CD14-positive monocyte (primary cell): ENCODE data around the gene EPN1. TPM values are rescaled to one million over a fixed set of nuclear protein-coding genes. Genes with fewer than 3 reads are reported as not detected.

Experiments used
- DNase-seq, 3 donors: peaks; one replicate each; pipeline ENCODE4 v3.0.0-alpha.2; 2011 to 2022
- H2AFZ ChIP-seq: 2 replicates; pipeline ENCODE4 v1.6.0; 2012; ENCODE audit warnings: mild to moderate bottlenecking, low read depth, low read length, inconsistent platforms; ENCODE audit not compliant: insufficient read depth, poor library complexity, severe bottlenecking
- H3K27ac ChIP-seq, 2 donors: 1 replicate in 1 of 2; 2 replicates in 1 of 2; pipeline ENCODE4 v1.5.1; 2012 to 2013; ENCODE audit warnings: low read length in 2 of 2, control low read depth in 1 of 2, inconsistent platforms in 1 of 2, low read depth in 1 of 2, mild to moderate bottlenecking in 1 of 2
- H3K27me3 ChIP-seq, 2 donors: one replicate each; pipeline versions ENCODE4 v1.6.0 to v1.6.1; 2011 to 2013; ENCODE audit warnings: low read length in 2 of 2; ENCODE audit not compliant: control insufficient read depth in 2 of 2, insufficient read depth in 2 of 2
- H3K36me3 ChIP-seq, 2 donors: replicated peaks in 1 of 2; 1 replicate in 1 of 2; 2 replicates in 1 of 2; pipeline versions ENCODE4 v1.5.1 to v1.6.1; 2012 to 2013; ENCODE audit warnings: low read length in 2 of 2, control low read depth in 1 of 2, inconsistent platforms in 1 of 2, mild to moderate bottlenecking in 1 of 2; ENCODE audit not compliant: insufficient read depth in 2 of 2, control insufficient read depth in 1 of 2
- H3K4me1 ChIP-seq, 2 donors: 1 replicate in 1 of 2; 2 replicates in 1 of 2; pipeline versions ENCODE4 v1.5.1 to v1.6.1; 2012 to 2013; ENCODE audit warnings: low read length in 2 of 2, control low read depth in 1 of 2, inconsistent platforms in 1 of 2, mild to moderate bottlenecking in 1 of 2, moderate library complexity in 1 of 2; ENCODE audit not compliant: insufficient read depth in 2 of 2, control insufficient read depth in 1 of 2
- H3K4me2 ChIP-seq: replicated peaks from 2 replicates; pipeline ENCODE3; 2012; ENCODE audit warnings: low read length, moderate library complexity, mild to moderate bottlenecking; ENCODE audit not compliant: poor library complexity, severe bottlenecking; ENCODE audit errors: extremely low read depth
- H3K4me3 ChIP-seq, 3 experiments: fragments of 200-600 bp in 1 of 3; sonication (generic) in 1 of 3; replicated peaks in 1 of 3; 1 replicate in 2 of 3; 2 replicates in 1 of 3; pipeline ENCODE4 v1.5.1; 2011 to 2013; ENCODE audit warnings: low read length in 3 of 3, mild to moderate bottlenecking in 3 of 3, control low read depth in 2 of 3, low read depth in 2 of 3, inconsistent platforms in 1 of 3, moderate library complexity in 1 of 3
- H3K79me2 ChIP-seq: 2 replicates; pipeline ENCODE4 v1.6.0; 2012; ENCODE audit warnings: mild to moderate bottlenecking, control low read depth, inconsistent platforms, low read length, moderate library complexity; ENCODE audit not compliant: insufficient read depth
- H3K9ac ChIP-seq: 2 replicates; pipeline ENCODE4 v1.6.0; 2017; ENCODE audit warnings: low read length, mild to moderate bottlenecking; ENCODE audit not compliant: insufficient read depth, poor library complexity, severe bottlenecking
- H3K9me3 ChIP-seq, 2 donors: replicated peaks in 1 of 2; 1 replicate in 1 of 2; 2 replicates in 1 of 2; pipeline versions ENCODE4 v1.5.1 to v1.6.1; 2012 to 2013; ENCODE audit warnings: low read length in 2 of 2, control low read depth in 1 of 2; ENCODE audit not compliant: control insufficient read depth in 1 of 2, insufficient read depth in 1 of 2
- H4K20me1 ChIP-seq: 2 replicates; pipeline ENCODE4 v1.6.0; 2012; ENCODE audit warnings: mild to moderate bottlenecking, low read length, control low read depth, moderate library complexity; ENCODE audit not compliant: insufficient read depth
- H3K27ac Mint-ChIP-seq, 7 donors: one replicate each; pipeline ENCODE4 v1.8.0; 2020; ENCODE audit warnings: mild to moderate bottlenecking in 7 of 7, mixed read lengths in 7 of 7, moderate library complexity in 6 of 7, inconsistent platforms in 2 of 7
- H3K27me3 Mint-ChIP-seq, 3 donors: one replicate each; pipeline ENCODE4 v1.8.0; 2021 to 2022; ENCODE audit warnings: low read depth in 3 of 3, mild to moderate bottlenecking in 3 of 3, mixed read lengths in 3 of 3, moderate library complexity in 3 of 3, inconsistent platforms in 1 of 3
- H3K36me3 Mint-ChIP-seq, 2 donors: one replicate each; pipeline ENCODE4 v1.8.0; 2020; ENCODE audit warnings: mixed read lengths in 2 of 2, inconsistent platforms in 1 of 2, mild to moderate bottlenecking in 1 of 2
- H3K4me1 Mint-ChIP-seq: one replicate; pipeline ENCODE4 v1.8.0; 2020; ENCODE audit warnings: mild to moderate bottlenecking, mixed read lengths
- H3K4me3 Mint-ChIP-seq, 2 donors: one replicate each; pipeline ENCODE4 v1.8.0; 2020; ENCODE audit warnings: mild to moderate bottlenecking in 2 of 2, mixed read lengths in 2 of 2, moderate library complexity in 1 of 2
- H3K9me3 Mint-ChIP-seq, 7 donors: one replicate each; pipeline ENCODE4 v1.8.0; 2020 to 2022; ENCODE audit warnings: mixed read lengths in 7 of 7, mild to moderate bottlenecking in 6 of 7, moderate library complexity in 6 of 7, inconsistent platforms in 2 of 7
- CTCF ChIP-seq: fragments of 200-600 bp; IDR thresholded peaks from one replicate; pipeline ENCODE4 v1.8.0; 2022; ENCODE audit warnings: antibody characterized with exemption, mild to moderate bottlenecking
- WGBS: methylation state at CpG from one replicate; pipeline ENCODE4 v1.1.5; 2013; ENCODE audit warnings: missing lambda C conversion rate; ENCODE audit not compliant: insufficient coverage; 5-methylcytosine and 5-hydroxymethylcytosine counted together
- intact Hi-C, 2 donors: fragments of 100-400 bp; cut with micrococcal nuclease; formaldehyde crosslinking; loops; one replicate each; pipeline versions ENCODE4 v1.15.0 to v1.15.1; 2023
- polyA plus RNA-seq, 3 donors: library from polyadenylated mRNA; depleted of rRNA in 1 of 3; unstranded in 2 of 3; stranded (reverse) in 1 of 3; fragments of 300-500 nt in 2 of 3; fragments of >200 nt in 1 of 3; fragmentation: Illumina TruSeq in 2 of 3; gene quantifications; 1 replicate in 2 of 3; 2 replicates in 1 of 3; pipeline ENCODE4 v1.2.3, GENCODE V29; 2012 to 2021

The EPN1 gene
- polyA plus RNA-seq, 3 donors: 18.7 to 75.2 (median 19.2) TPM

GRCh38 chr19:55693336-55693974 lies 18.4 kb downstream of the EPN1 start:
- H2AFZ ChIP-seq: no peak overlapping the region
- Mint-ChIP-seq H3K27ac (peak overlapping the region in 4 of 7 donors; percentile 15 to 66 (median 38)), H3K4me1 (no peaks in the 10 kb centered on the region), H3K36me3 (peaks cover 69 to 94% of the 10 kb centered on the region in 2 donors), H3K9me3 (no peaks in the 10 kb centered on the region), H3K27me3 (no peaks in the 10 kb centered on the region), H3K4me3 (peak overlapping the region in 1 of 2 donors; percentile 24)
- H3K9ac ChIP-seq: no peak overlapping the region
- TF ChIP-seq CTCF: no peak
- peaks cover 88 to 99% of the 10 kb centered on the region in 2 donors for H3K36me3 ChIP-seq
- no peaks in the 10 kb centered on the region for H3K4me1 ChIP-seq
- no peaks in the 10 kb centered on the region for H3K9me3 ChIP-seq
- H3K4me3 ChIP-seq: no peak overlapping the region
- no peak for DNase-seq
- WGBS: 98% methylated on average over 16 of the region's 20 CpGs
- H3K79me2 ChIP-seq: no peaks in the 10 kb centered on the region
- H3K4me2 ChIP-seq: no peak overlapping the region
- intact Hi-C loops: no loop called here
- H3K27me3 ChIP-seq: no peaks in the 10 kb centered on the region
- no peak overlapping the region for H3K27ac ChIP-seq
- peaks cover 74% of the 10 kb centered on the region for H4K20me1 ChIP-seq

GRCh38 chr19:55694241-55694655 lies 19.2 kb downstream of the EPN1 start:
- H2AFZ ChIP-seq: no peak overlapping the region
- intact Hi-C loops: no loop called here
- no peaks in the 10 kb centered on the region for H3K79me2 ChIP-seq
- H3K9me3 ChIP-seq: no peaks in the 10 kb centered on the region
- H3K4me2 ChIP-seq: no peak overlapping the region
- 93% methylated on average over 11 of the region's 15 CpGs for WGBS
- no peak for TF ChIP-seq CTCF
- H3K27me3 ChIP-seq: no peaks in the 10 kb centered on the region
- H3K27me3 Mint-ChIP-seq: no peaks in the 10 kb centered on the region
- DNase-seq: no peak
- no peaks in the 10 kb centered on the region for H3K4me1 ChIP-seq
- H3K4me3 ChIP-seq: no peak overlapping the region
- peaks cover 67% of the 10 kb centered on the region for H4K20me1 ChIP-seq
- H3K4me3 Mint-ChIP-seq: no peak overlapping the region
- H3K36me3 ChIP-seq: peaks cover 80 to 98% of the 10 kb centered on the region in 2 donors
- no peak overlapping the region for H3K27ac ChIP-seq
- peaks cover 0 to 2% (median 0%) of the 10 kb centered on the region in 7 donors for H3K9me3 Mint-ChIP-seq
- no peak overlapping the region for H3K9ac ChIP-seq
- H3K27ac Mint-ChIP-seq: peak overlapping the region in 1 of 7 donors; percentile 21
- no peaks in the 10 kb centered on the region for H3K4me1 Mint-ChIP-seq
- peaks cover 70 to 94% of the 10 kb centered on the region in 2 donors for H3K36me3 Mint-ChIP-seq
